ENCODE results near the gene ARHGAP44.

DNA sequence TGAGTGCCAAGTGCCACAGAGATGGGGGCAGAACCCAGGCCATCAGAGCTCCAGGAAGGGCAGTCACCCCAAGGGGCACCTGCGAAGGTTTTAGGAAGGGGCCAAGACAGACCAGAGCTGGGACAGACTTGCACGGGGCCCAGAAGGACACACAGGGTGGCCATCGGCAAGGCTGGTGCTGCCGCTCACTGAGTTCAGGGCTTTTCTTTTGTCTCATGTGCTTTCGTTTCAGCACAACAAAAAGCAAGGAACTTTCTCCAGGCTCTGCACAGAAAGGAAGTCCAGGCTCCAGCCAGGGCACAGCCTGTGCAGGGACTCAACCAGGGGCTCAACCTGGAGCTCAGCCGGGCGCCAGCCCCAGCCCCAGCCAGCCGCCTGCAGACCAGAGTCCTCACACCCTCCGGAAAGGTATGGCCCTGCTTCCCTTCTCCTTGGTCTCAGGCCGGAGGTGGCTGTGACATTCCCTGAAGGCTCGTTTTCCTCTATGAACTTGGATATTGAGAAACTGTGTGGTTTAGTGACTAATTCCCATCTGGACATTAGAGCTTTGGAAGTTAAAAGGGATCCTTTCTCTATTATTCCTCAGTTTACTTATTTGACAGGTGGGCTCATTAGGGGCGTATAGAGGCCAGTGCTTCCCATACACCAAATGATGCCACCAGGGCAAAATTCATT, 190.7 kb downstream of the ARHGAP44 start:
- TF ChIP-seq GATA3 (IDR thresholded peaks at IDR 0.05; ENCODE audit: low read depth, low read length) = no peak
- TF ChIP-seq GATA2 (IDR thresholded peaks at IDR 0.05; ENCODE audit: low read depth, low read length) = no peak
